Transverse colon (tissue), 4 donors: ENCODE results near the gene KIAA0753.

ENCODE experiments used
- CTCF ChIP-seq, 5 experiments: fragments of 200-600 bp in 3 of 5; fragments of 450-650 bp in 2 of 5; sonication (generic) in 3 of 5; IDR thresholded peaks; 1 replicate in 2 of 5; 2 replicates in 3 of 5; pipeline ENCODE4 v1.5.1; 2016 to 2017; ENCODE audit warnings: antibody characterized with exemption in 5 of 5, inconsistent platforms in 3 of 5, mild to moderate bottlenecking in 2 of 5, moderate library complexity in 1 of 5
- POLR2A ChIP-seq: fragments of 450-650 bp; IDR thresholded peaks from one replicate; pipeline ENCODE4 v1.6.1; 2016; ENCODE audit warnings: antibody characterized with exemption, mild to moderate bottlenecking, moderate library complexity
- POLR2AphosphoS5 ChIP-seq, 3 donors: sonication (generic); formaldehyde crosslinking; IDR thresholded peaks; one replicate each; pipeline ENCODE4 v1.6.1; 2016; ENCODE audit warnings: antibody characterized with exemption in 3 of 3

DNA sequence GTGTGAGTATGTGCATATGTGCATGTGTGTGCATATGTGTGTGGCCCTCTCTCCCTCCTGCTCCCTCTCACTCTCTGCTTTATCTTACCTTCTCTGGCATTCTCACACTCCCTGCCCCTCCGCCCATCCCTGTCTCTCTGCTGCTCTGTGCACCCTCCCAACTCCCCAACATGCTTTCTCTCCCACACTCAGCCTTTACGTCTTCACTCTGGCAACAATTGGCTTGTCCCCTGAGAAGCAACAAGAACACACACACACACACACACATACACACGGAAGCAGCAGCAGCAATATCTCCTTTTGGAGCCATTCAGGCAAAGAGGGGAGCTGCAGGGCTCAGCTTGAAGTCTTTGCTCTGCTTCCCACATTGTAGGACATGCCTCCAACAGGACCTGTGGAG, 112.0 kb downstream of the KIAA0753 start:
- no peak for TF ChIP-seq CTCF (IDR thresholded peaks at IDR 0.05)
- TF ChIP-seq POLR2AphosphoS5 (IDR thresholded peaks at IDR 0.05) = no peak
- no peak for TF ChIP-seq POLR2A
